ENCODE data around the gene H1-8.

The H1-8 gene

GRCh38 chr3:129556890-129557547 is 14.0 kb downstream of the H1-8 start:
- no peak for DNase-seq

GRCh38 chr3:129557548-129557894 is 14.5 kb downstream of the H1-8 start:
- no peak for DNase-seq

- DNase-seq = no peak
Measured at GRCh38 chr3:129558081-129558771, 15.3 kb downstream of the H1-8 start.

GRCh38 chr3:129558772-129559564 is 16.0 kb downstream of the H1-8 start:
- no peak for DNase-seq

- no peak for DNase-seq
Measured at GRCh38 chr3:129559565-129560079, 16.6 kb downstream of the H1-8 start.

- DNase-seq = no peak
Measured at GRCh38 chr3:129560269-129560787, 17.4 kb downstream of the H1-8 start.

- DNase-seq = no peak
Measured at GRCh38 chr3:129560911-129561594, 18.1 kb downstream of the H1-8 start.

- no peak for DNase-seq
Measured at GRCh38 chr3:129561619-129562248, 18.8 kb downstream of the H1-8 start.

- no peak for DNase-seq
Measured at GRCh38 chr3:129562803-129563202, 19.8 kb downstream of the H1-8 start.

GRCh38 chr3:129563332-129563731 is 20.4 kb downstream of the H1-8 start:
- no peak for DNase-seq

GRCh38 chr3:129563850-129564535 is 21.0 kb downstream of the H1-8 start:
- DNase-seq = no peak

- no peak for DNase-seq
Measured at GRCh38 chr3:129564981-129565644, 22.1 kb downstream of the H1-8 start.

GRCh38 chr3:129565902-129566301 is 22.9 kb downstream of the H1-8 start:
- no peak for DNase-seq

GRCh38 chr3:129567176-129567705 is 24.3 kb downstream of the H1-8 start:
- DNase-seq = no peak

GRCh38 chr3:129567939-129568338 is 25.0 kb downstream of the H1-8 start:
- no peak for DNase-seq

GRCh38 chr3:129569856-129570255 is 26.9 kb downstream of the H1-8 start:
- no peak for DNase-seq

GRCh38 chr3:129571605-129572547 is 28.9 kb downstream of the H1-8 start:
- DNase-seq = no peak

GRCh38 chr3:129572603-129573002 is 29.6 kb downstream of the H1-8 start:
- DNase-seq = no peak

- no peak for DNase-seq
Measured at GRCh38 chr3:129573493-129573892, 30.5 kb downstream of the H1-8 start.

- no peak for DNase-seq
Measured at GRCh38 chr3:129574206-129574605, 31.2 kb downstream of the H1-8 start.
